GM11168 (cell line): Measurements from ENCODE around the gene SUGP2.
"Not testable (repeated sequence)": the region's sequence is repeated elsewhere in the genome, so short reads cannot be mapped to it uniquely, and the experiment has no call there.

Experiments used
- in situ Hi-C: fragments of 300-500 bp; cut with MboI; formaldehyde crosslinking; loops from one replicate; pipeline ENCODE4 v1.12.0; 2022; ENCODE audit warnings: low sequenced_read_pairs; ENCODE audit not compliant: unreplicated experiment

Gene SUGP2

DNA sequence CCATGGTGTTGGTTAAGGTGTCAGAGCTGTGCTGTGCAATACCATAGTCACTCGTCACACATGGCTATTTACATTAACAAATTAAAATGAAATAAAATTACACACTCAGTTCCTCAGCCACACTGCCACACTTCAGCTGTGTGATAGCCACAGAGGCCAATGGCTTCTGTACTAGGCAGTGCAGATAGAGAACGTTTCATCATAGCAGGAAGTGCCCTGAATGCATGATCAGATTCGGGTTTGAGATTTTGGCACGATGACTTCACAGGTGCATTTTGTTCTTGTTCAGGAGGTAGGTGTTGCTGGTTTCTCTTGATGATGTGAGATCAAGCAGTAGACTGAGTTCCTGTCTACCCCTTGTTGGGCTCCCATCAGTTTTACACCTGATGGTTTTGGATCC, 6.6 kb upstream of the SUGP2 start:
- in situ Hi-C loops: no loop called here

DNA sequence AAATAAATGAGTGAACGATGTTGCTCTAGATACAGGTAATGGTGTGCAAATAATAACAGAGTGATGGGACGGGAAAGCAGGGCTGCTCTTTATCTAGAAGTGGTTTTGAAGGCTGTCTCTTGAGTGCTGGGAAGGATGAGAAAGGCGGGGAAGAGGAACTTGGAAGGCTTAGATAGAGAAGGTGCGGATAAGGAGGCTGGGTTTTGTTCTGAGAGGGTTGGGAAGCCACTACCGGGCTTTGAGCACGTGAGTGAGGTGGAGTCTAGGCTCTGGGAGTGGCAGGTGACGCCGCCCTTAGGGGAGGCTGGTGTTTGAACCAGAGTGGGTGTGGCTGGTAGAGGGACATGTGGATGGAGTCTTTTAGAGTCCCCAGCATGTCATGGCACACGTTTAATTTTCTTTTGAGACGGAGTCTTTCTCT, 897 bp upstream of the SUGP2 start:
- in situ Hi-C loops: no loop called here

DNA sequence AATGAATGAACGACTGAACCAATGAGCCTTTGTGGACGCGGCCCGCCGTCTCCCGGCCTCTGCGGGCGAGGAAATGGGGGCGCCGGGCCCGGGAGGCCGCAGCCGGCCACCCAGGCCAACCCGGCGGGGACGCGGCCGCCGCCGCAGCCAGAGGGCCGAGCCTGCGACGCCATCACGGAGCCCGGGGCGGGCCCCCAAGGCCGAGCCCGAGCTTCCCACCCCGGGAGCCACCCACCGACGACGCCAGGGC, 216 bp downstream of the SUGP2 start:
- in situ Hi-C loops: no loop called here

DNA sequence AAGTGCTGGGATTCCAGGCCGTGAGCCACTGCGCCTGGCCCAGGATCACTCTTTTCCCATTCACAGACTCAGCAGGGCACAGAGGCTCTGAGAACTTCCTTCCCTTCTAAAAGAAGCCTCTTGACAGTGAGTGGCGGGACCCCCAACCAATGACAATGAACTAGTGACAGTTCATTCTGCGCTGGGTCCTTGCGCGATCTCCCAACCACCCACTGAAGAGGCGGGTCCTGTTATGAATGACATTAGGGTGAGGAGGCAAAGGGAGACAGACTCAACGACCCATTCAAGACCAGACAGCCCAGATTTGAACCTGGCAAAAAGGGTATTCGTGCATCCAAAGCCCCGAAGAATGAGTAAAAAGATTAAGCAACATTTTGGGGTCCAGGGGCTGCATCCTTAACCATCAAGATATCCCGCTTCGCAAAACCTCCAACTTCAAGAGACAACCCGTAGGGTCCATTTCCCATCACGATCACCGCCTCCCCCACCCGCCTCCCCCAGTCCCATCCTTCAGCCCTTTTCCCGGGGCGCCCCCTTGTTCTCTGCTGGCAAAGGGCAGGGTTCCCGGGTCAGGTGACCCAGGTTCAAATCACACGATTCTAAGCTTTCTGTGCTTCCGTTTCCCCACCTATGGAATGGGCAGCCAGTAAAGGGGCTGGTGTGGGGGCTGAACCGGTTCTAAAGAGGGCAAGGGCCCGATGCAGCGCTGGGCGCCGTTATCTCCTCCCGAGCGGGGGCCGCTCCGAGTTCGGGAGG, 719 bp downstream of the SUGP2 start:
- in situ Hi-C loops: no loop called here

DNA sequence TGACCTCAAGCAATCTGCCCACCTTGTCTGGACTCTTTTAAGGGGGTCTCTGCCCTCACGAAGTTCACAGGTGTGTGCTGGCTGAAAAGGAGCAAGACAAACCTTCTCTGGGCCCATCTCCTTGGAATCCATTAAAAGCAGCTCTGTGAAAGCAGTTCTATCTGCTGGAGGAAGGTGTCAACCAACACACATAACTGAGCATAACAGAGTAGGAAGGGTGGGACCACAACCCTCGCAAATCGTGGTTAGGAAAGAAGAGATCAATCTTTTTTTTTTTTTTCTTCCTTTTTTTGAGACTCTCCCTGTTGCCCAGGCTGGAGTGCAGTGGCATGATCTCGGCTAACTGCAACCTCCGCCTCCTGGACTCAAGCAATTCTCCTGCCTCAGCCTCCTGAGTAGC, 1.4 kb downstream of the SUGP2 start:
- in situ Hi-C loops: no loop called here

DNA sequence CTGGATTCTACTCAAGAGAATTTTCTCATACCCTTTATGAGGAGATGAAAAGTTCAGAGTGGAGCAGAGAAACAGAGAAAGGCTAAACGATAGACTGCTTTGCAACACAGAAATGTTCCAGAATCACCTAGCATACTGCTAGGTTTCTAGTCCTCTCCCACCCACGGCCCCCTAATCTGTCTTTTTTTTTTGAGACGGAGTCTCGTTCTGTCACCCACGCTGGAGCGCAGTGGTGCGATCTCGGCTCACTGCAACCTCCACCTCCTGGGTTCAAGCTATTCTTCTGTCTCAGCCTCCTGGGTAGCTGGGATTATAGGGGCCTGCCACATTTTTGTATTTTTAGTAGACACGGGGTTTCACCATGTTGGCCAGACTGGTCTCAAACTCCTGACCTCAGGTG, 4.8 kb downstream of the SUGP2 start:
- in situ Hi-C loops: no loop called here

DNA sequence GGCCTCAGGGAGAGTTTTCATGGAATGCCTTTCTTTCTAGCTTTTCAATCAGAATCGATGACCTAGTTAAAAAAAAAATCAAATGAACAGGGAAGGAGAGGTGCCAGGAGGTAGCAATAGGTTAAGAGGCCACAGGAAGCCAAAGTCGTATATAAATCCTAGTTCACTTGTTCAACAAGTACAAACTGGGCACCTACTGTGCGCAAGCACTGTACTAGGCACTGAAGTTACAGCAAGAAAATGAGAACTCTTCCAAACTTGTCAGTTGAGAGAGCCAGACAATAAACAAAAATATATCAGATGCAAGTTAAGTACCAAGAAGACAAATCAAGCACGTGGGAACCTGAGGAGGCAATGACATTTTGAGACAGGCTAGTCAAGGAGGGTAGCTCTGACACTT, 6.1 kb downstream of the SUGP2 start:
- in situ Hi-C loops: no loop called here

DNA sequence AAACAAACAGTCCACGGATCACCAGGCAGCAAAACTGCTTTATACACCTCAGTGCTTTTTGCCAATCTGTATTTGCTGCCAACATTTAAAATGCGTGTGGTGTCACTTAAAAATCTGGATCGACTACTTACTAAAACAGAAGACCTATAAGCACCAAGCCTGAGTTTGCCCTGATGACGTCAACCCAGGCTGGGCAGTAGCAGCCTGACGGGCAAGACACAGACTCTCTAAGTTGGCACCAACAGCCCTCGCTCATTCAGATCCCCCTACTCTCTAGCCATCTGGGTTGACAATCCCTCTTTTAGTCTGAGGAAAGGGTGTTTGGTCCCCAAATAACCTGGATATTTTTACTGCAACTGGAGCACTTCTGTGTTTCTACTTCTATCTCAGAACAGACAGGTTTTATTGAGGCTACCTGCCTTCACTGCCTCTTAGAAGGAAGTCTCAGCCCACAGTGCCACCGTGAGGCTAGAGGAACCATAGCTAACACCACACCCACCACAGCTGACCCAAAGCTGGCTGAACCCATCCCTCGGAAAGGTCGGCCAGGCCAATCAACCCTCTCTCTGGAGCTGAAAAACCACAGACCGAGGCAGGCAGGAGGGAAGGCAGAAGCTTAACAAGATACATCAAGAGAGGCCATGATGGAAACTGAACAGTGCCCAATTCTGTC, 6.9 kb downstream of the SUGP2 start:
- in situ Hi-C loops: no loop called here

DNA sequence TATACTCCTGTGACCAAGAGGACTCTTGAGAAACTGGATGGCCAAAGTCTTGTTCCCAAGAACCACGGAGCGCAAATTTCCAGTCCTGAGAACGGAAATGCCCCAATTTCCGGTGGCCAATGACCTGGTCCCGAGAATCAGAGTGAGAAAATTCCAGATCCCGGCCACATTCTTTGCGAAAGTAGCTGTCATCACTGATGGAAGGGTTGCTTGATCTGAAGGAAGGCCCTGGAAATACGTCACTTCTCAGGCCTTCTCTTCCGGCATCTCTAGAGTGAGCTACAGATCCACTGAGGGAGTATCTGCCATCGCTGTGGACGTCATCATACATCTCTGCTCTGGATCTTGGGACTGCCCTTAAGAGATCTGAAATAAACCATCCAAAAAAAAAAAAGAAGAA, 7.5 kb downstream of the SUGP2 start:
- in situ Hi-C loops: no loop called here

DNA sequence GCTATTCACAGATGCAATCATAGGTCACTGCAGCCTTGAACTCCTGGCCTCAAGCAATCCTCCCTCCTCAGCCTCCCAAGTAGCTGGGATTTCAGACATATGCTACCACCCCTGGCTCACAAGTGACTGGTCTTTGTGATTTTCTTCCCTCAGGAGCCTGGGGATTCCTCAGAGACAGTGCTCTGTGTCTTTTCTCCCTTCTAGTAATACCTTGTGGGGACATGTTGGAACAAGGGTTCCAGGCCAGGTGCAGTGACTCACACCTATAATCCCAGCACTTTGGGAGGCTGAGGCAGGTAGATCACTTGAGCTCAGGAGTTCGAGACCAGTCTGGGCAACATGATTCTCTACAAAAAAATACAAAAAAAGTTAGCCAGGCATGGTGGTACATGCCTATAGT, 9.9 kb downstream of the SUGP2 start:
- in situ Hi-C loops: not testable (repeated sequence)

DNA sequence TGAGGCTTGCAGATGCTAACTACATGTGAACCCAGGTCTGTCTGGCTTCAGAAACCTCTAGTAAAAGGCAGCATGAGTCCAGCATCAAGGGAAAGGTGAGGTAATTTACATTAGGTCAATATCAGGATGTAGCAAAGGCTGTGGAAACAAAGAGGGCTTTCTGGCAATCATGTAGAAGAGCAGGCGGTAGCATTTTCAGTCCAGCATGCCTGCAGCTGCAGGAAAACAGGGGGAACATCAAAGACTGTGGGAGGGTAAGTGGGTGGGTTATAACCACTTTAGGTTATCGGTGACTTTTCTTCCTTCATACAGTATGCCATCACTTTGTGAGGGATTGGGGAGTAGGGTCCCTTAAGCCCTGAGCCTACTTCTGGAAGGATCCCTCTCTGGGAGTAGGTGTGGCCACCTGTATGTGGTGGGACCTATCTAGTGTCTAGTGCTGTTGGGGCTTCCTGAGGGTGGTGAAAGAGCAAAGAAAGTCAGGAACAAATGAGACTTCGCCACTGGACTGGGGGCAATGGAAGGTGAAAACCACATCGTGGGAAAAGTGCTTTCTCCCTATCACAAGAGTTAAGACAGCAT, 10.8 kb downstream of the SUGP2 start:
- in situ Hi-C loops: no loop called here

DNA sequence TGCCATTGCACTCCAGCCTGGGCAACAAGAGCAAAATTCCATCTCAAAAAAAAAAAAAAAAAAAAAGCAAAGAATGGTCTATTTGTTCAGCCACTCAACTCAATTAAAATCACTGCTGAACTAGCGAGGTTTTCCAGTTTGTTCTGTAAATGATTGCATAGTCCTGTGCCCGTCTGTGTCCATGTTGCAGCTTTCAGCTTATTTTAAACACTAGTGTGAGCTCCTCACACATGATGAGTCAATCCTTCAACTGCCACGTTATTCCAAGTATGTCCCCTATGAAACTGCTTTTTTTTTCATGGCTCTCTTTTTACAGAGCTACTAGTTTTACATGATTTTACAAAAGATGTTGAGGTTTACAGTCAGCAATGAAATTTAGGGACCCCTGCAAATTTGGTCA, 12.2 kb downstream of the SUGP2 start:
- in situ Hi-C loops: no loop called here

DNA sequence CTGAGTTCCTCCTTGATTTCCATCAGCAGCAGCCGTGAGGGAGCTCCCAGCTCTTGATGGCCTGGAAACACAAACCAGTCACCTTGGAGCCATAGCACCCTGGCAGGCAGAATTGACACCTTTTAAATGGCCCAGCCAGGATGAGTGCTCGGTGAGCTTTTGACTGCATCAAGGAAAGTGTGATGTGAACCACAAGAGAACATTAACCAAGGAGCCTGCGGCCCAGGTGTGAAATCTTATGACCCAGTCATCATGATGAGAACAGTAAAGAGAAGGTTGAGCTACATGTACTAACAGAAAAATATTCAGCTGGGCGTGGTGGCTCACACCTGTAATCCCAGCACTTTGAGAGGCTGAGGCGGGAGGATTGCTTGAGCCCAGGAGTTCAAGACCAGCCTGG, 22.8 kb downstream of the SUGP2 start:
- in situ Hi-C loops: no loop called here

DNA sequence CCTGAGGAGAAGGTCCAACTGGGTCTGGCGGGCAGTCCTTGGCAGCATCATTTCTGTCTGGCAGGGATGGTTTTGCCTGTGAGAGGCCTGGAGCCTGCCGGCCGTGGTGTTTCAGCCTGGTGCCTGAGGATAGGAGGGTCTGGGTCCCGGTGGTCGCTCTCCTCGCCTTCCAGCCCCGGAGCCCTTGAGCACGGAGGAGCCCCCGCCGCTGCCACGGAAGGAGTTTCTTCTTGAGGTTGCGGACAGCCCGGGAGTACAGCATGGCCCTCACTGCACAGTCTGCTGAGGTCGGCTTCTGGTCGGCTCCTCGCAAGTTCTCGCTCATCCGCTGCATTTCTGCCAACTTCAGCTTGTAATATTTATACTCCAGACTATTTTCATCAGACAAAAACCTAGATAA, 23.4 kb downstream of the SUGP2 start:
- in situ Hi-C loops: no loop called here

DNA sequence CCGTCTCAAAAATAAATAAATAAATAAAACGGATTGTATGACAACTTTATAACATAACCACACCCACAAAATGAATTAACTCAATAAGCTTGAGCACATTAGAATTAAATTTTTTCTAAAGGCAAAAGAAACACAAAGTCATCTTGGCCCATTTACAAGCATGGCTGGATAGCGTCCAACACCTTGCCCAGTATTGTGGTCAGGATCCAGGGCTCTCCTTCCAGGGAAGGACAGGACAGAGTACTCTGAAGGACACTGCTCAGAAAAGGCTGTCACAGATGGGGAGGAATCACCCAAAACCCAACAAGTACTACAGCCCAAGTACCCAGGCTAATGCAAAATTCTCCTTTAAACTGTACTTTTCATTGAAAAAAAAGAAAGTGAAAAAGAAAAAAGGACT, 27.1 kb downstream of the SUGP2 start:
- in situ Hi-C loops: no loop called here

DNA sequence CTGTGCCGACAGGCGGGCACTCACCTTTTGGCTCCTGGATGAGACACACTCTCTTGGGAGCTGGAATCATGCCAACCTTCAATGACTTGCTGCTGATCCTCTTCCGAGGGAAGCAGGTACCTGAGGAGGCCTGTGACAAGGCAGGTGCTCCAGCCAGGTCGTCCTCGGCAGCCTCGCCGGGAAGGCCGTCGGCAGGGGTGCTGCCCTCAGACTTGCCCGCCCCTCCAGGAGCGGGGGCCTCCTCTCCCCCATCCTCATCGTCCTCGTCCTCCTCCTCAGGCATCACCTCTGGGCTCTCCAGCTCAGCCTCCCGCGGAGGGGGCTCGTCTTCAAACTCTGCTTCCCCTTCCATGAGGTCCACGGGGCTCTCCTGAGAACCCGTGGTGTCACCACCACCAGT, 29.2 kb downstream of the SUGP2 start:
- in situ Hi-C loops: no loop called here

DNA sequence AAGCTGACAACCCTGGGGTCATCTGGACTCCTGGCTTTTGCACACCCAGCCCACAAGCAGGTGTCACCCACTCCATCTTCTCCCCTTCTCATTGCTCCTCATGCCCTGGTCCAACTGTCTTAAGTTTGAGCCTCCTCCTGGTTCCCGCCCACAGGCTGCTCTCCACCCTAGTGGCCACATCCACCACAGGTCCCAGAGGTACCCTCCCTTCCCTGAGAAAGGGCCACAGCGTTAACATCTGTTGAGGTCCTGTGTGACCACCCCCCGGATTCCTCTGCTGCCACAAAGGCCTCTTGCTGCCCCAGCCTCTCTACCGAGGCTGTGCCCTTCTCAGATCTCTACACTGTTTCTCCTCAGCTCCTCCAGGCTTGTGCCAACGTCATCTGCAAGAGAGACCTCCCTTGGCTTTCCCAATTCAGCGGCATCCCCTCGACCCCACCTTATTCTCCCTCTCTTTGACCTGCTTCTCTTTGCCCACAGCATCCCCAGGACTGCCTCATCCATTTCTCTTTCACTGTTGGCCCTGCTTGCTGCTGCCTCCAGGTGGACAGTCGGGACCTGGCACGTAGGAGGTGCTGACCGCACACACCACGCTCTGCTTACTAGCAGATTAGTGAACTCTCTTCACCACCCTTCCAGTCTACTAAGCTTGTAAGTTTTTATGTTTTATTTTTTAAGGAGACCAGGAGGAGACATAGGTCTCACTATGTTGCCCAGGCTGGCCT, 33.3 kb downstream of the SUGP2 start:
- in situ Hi-C loops: no loop called here

DNA sequence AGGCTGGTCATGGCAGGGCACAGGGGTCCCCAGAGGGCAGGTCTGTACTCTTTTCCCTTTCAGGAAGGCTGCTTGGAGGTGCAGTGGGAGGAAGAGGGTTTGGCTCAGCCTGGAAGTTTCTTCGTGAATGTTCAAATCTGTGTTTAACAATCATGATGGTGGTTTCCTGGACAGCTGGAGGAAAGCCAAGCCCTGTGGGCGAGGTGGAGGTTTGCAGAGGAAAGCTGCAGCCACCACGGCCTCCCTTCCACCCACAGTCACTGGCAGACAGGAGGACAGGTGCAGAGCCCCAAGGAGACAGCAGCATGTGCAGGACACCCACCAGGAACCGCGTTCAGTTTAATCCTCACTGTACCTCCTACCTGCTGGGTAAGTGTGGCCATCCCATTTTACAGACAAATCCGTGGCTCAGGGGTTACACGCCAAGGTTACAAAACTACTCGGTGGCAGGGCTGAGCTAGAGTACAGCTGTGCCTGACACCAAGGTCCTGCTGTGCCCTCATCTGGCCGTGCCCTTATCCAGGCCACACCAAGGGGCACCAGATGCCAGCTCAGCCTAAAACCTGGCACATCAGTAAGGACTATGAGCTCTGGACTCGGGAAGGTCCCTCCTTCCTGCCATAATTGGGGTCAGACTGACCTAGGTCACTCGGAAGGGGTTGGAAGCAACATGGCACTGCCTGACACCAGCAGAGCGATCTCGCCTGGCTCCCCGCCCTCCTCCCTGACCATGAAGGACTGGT, 34.1 kb downstream of the SUGP2 start:
- in situ Hi-C loops: no loop called here

DNA sequence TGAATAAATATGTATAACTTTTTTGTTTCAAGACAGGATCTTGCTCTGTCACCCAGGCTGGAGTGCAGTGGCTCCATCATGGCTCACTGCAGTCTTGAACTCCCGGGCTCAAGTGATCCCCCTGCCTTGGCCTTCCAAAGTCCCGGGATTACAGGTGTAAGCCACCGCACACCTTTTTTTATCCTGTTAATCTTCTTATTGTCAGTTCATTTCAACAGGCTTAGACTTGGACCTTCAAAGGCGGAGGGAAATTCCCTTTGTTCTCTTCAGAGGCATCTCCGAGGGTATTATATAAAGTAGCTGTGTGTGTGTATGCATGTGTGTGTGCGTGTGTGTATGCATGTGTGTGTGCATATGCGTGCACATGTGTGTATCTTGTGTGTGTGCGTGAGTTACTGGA, 35.0 kb downstream of the SUGP2 start:
- in situ Hi-C loops: no loop called here

DNA sequence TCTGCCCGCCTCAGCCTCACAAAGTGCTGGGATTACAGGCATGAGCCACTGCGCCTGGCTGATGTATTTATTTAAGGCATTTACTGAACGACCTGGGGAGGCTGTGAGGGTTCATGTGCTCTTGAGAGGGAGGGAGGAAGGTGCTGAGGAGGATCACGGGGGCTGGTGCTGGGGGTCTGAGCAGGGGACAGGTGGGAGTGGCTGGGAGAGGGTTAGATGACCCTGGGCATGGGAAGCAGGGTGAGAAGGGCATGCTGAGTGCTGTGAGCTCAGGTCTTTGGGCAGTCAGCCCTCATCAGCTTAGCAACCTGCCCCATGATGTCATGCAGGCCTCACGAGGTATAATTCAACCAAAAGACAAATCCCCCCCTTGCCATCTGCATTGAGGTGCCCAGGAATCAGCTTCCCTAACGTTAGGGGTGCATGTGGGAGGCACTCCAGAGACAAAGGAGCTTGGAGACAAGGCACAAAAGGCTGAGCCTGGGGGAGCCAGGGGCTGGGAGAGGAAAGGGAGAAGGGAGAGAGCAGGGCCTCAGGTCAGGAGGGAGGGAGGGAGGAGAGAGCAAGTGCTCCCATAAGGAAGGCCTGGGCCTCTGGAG, 36.4 kb downstream of the SUGP2 start:
- in situ Hi-C loops: no loop called here
